ENCODE results near the gene HOMER2. TPM values are rescaled to one million over a fixed set of nuclear protein-coding genes. Genes with fewer than 3 reads are reported as not detected.
A peak's percentile ranks its signal among the peaks of the same experiment; 100 is the strongest.

HOMER2 gene
- total and polyA plus RNA-seq, 2 experiments from 2014 or later: 24.4 to 54.5 TPM

- Histone ChIP-seq H3K9me3 (ENCODE audit: low read depth) (no peaks in the 10 kb centered on the region), H3K36me3 (peaks cover 78% of the 10 kb centered on the region), H3K27me3 (no peaks in the 10 kb centered on the region), H3K27ac (no peak overlapping the region), H3K4me3 (no peak overlapping the region), H3K4me1 (ENCODE audit: low read depth) (no peaks in the 10 kb centered on the region)
- TF ChIP-seq CTCF (IDR thresholded peaks at IDR 0.05; ENCODE audit: low read depth, low read length): no peak
- no peak for DNase-seq (ENCODE audit: low read depth in 1 of 2, low spot score in 1 of 2)
These were observed 132.4 kb downstream of the HOMER2 start for GRCh38 chr15:82820128-82820527.

- DNase-seq (ENCODE audit: low read depth in 1 of 2, low spot score in 1 of 2): no peak
- no peak overlapping the region for H3K27ac ChIP-seq
- no peaks in the 10 kb centered on the region for H3K9me3 ChIP-seq (ENCODE audit: low read depth)
- no peak overlapping the region for H3K4me3 ChIP-seq
- H3K36me3 ChIP-seq: peaks cover 42% of the 10 kb centered on the region
- no peak for TF ChIP-seq CTCF (IDR thresholded peaks at IDR 0.05; ENCODE audit: low read depth, low read length)
- H3K4me1 ChIP-seq (ENCODE audit: low read depth): peaks cover 22% of the 10 kb centered on the region
- no peaks in the 10 kb centered on the region for H3K27me3 ChIP-seq
These were observed 139.5 kb downstream of the HOMER2 start for GRCh38 chr15:82812994-82813393.

- Histone ChIP-seq H3K27me3 (no peaks in the 10 kb centered on the region), H3K4me1 (ENCODE audit: low read depth) (peaks cover 33% of the 10 kb centered on the region), H3K27ac (peak overlapping the region; percentile 100), H3K4me3 (peak overlapping the region; percentile 99), H3K36me3 (peaks cover 22% of the 10 kb centered on the region), H3K9me3 (ENCODE audit: low read depth) (no peaks in the 10 kb centered on the region)
- DNase-seq (ENCODE audit: low read depth in 1 of 2, low spot score in 1 of 2): no peak
- no peak for TF ChIP-seq CTCF (IDR thresholded peaks at IDR 0.05; ENCODE audit: low read depth, low read length)
These were observed 141.6 kb downstream of the HOMER2 start for GRCh38 chr15:82810890-82811426.

- TF ChIP-seq CTCF (IDR thresholded peaks at IDR 0.05; ENCODE audit: low read depth, low read length): no peak
- Histone ChIP-seq H3K4me1 (ENCODE audit: low read depth) (peaks cover 33% of the 10 kb centered on the region), H3K27ac (peak overlapping the region; percentile 100), H3K27me3 (no peaks in the 10 kb centered on the region), H3K4me3 (peak overlapping the region; percentile 99), H3K36me3 (peaks cover 16% of the 10 kb centered on the region), H3K9me3 (ENCODE audit: low read depth) (no peaks in the 10 kb centered on the region)
- peak; percentile 72 to 77 for DNase-seq (ENCODE audit: low read depth in 1 of 2, low spot score in 1 of 2)
These were observed 142.2 kb downstream of the HOMER2 start for GRCh38 chr15:82810061-82810889.

- DNase-seq (ENCODE audit: low read depth in 1 of 2, low spot score in 1 of 2): peak; percentile 98 to 99
- Histone ChIP-seq H3K4me3 (peak within 1 kb of the TSS; percentile 99), H3K4me1 (ENCODE audit: low read depth) (peaks cover 33% of the 10 kb centered on the region), H3K36me3 (peaks cover 14% of the 10 kb centered on the region), H3K9me3 (ENCODE audit: low read depth) (no peaks in the 10 kb centered on the region), H3K27ac (peak within 1 kb of the TSS; percentile 100), H3K27me3 (no peaks in the 10 kb centered on the region)
- TF ChIP-seq CTCF (IDR thresholded peaks at IDR 0.05; ENCODE audit: low read depth, low read length): no peak
These were observed 143.0 kb downstream of the HOMER2 start, which contains the start of gene WHAMM for GRCh38 chr15:82809308-82810060. WHAMM (plus strand) TSS chr15:82809628; CDS start chr15:82809727, 99 bp downstream.
